T-helper 1 cell (primary cell): ENCODE data around the gene PIP5K1C.
"Not testable (repeated sequence)": the region's sequence is repeated elsewhere in the genome, so short reads cannot be mapped to it uniquely, and the experiment has no call there.

Experiments
- DNase-seq, 5 donors: peaks; one replicate each; pipeline ENCODE4 v3.0.0-alpha.2; 2012 to 2020

The PIP5K1C gene

DNA sequence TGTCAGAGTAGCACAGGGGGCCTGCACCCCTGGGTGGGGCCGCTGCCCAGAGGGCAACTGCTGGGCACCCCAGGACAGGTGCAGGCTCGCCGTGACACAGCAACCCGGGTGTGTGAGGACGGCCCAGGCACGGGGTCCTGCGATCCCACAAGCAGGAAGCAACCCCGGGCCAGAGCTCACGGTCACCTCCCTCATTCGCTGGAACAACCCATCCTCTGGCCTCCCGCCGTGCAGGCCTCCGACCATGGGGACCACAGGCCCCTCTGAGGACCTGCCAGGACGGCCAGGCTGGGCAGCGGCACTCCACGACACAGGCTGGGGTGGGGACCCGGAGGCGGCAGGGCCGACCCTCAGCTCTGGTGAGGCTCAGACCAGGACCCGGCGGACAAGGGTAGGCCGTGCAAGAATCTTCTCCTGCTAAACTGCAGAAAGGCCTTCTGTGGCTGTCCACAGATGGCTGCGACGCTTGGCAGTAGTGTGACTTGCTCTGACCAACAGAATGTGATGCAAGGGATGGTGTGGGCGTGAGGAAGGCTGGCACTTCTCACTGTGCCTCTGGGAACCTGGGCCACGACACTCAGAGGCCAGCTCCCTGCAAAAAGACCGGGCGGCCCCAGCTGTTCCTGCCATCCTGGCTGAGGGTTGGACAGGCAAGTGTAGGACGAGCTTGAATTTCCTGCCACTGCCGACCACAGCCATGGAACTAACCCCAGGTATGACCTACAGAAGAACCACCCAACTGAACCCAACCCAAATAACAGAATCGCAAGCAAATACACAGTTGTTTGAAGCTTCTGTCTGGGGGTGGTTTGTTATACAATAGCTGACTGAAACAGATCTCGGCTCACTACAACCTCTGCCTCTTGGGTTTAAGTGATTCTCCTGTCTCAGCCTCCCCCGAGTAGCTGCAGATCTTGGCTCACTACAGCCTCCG lies 26.5 kb downstream of the PIP5K1C start:
- DNase-seq: no peak

DNA sequence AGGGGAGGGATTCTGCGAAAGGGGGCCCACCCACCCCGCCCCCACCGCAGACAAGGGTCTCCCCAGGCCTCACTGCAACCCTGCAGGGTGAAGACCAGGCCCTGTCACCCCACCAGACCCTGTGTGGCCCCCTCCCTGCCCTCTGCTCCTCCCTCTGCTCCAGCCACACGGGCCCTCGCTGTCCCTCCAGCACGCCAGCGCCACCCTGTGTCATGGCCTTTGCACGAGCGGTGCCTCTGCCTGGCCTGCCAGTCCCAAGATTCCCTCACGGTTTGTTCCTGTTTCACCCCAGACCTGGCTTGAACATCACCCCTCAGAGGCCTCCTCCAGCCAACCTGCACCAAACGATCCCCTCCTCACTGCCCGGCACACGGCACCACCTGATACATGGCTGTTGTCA lies 27.3 kb downstream of the PIP5K1C start:
- DNase-seq: no peak

GRCh38 chr19:3672575-3672948 lies 27.7 kb downstream of the PIP5K1C start:
- DNase-seq: no peak

GRCh38 chr19:3671680-3672574 lies 28.3 kb downstream of the PIP5K1C start:
- peak in 1 of 5 donors; percentile 12 for DNase-seq

DNA sequence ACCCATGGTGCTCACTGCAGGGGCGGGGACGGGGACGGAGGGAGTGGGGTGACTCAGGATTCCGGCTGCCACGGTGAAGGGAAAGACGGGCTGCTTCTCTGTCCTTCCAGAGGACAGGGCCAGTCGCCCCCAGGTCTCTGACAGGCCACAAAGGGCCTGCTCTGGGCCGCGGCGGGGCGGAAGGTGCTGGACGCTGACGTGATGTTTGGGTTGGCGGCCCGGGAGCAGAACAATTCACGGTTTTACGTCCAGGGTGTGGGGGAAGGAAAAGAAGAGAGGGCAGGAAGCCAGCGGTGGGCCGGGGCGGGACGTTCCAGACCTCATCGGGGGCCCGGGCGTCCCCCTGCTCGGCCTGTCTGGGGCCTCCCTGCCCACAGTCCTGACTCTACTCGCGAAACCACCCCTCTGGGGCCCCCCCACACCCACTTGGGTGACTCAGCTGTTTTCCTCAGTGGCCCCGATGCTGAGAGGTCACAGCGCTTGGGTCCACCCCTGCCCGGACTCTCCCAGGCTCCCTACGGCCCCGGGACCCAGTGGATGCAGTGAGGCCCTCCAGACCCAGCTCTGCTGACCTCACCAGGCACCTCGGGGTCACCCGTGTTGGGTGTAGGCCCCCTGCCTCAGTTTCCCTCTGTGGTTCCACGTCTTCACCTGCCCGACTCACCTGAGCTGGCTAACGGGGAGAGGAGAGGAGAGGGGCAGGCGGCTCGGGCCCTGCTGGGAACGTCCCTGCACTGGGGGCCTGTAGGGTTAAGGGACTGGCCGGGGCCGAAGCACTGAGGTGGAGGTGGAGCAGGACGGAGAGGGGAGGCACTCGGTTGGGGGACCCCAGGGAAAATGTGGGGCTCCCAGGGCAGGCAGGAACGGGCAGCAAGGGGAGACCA lies 29.2 kb downstream of the PIP5K1C start:
- DNase-seq: no peak

DNA sequence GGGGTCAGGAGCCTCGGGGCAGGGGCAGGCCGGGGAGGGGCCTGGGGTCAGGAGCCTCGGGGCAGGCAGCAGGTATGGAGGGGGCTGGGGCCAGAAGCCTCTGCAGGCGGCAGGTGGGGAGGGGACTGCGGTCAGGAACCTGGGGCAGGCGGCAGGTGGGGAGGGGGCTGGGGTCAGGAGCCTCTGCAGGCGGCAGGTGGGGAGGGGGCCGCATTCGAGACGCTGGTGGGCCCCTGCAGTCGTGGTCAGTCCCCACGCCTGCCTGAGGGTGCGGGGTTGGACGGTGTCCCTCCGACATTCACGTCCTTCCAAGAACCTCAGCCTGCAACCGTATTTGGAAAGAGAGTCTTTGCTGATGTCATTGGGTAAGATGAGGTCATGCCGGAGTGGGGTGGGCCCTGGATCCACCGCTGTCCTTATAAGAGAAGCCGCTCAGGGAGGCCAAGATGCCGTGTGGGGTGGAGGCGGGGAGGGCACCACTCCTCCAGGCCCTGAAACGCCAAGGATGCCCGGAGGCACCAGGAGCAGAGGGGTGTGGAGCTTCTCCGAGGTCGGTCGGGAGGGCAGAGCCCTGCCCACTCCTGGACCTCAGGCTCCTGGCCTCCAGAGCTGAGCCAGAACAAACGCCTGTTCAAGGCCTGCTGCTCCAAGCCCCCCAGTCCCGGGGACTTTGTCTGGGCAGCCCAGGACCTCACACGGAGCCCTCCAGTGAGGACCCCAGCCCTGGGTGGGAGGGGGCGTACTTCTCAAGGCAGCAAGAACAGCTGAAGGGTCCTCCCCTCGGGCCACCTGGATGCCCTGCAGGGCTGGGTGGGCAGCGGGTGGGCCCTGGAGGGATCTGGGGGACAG lies 30.1 kb downstream of the PIP5K1C start:
- DNase-seq: no peak

DNA sequence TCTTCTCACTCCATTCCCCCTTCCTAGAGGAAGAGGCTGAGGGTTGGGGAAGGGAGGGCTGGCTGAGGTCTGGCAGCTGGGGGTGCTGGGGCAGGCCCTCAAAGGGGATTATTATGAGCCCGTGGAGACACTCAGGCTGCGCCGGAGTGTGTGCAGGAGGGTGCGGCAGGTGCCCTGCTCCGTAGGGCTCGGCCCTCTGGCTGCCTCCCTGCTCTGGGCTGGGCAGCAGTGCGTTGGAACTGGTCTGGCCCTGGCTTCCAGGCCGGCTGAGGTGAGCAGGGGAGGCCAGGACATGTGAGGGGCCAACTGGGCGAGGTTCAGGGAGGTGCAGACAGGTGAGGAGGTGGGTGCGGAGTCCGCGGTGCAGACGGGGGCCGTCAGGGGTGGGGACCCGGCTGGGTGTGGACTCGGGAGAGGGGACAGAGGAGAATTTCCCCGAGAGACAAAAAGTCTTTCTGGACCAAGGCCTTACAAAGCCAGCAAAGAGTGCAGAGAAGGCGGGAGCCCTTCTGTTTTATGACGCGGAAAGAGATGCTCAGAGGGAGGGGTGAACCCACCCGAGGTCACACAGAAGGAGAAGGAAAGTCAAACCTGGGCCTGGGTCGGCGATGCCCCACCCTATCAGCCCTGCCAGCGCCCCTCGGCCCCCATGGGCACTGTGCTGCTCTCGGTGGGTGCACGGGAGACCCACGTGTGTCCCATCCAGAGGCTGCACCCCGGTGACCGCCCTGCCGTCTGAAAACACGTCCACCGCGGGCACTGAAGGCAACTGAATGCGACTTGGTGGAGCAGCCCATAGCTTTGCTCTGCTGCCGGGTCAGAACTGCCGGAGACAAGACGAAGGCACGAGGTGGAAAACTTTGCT lies 31.0 kb downstream of the PIP5K1C start:
- DNase-seq: no peak

- DNase-seq: no peak
Measured at GRCh38 chr19:3668331-3669081, 31.8 kb downstream of the PIP5K1C start.

DNA sequence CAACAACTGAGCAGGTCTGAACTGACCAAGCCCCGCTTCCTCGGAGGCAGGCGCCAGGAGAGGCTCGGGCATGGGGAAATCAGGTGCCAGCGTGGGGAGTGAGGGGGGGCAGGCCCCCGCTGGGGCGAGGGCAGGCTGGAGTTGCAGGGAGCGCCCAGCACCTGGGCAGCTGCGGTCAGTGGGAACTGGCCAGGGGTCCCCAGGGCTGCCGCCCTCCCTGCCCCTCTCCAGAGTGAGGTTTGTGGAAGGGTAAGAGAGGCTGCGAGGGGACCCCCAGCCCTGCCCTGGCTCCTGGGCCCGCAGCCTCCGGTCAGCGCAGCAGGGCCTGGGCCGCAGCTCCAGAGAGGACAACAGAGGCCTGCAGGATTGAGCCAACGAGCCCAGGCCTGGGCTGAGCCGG lies 32.5 kb downstream of the PIP5K1C start:
- DNase-seq: no peak

- DNase-seq: no peak
Measured at GRCh38 chr19:3667037-3667638, 33.1 kb downstream of the PIP5K1C start.

DNA sequence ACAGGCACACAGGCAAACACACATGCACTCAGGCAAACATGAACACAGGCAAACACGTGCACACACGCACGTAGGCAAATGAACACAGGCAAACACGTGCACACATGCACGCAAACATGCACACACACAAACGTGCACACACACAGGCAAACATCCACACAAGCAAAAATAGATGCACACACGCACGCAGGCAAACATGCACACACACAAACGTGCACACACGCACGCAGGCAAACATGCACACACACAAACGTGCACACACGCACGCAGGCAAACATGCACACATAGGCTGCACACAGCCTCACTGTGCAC lies 33.8 kb downstream of the PIP5K1C start:
- not testable (repeated sequence) for DNase-seq

DNA sequence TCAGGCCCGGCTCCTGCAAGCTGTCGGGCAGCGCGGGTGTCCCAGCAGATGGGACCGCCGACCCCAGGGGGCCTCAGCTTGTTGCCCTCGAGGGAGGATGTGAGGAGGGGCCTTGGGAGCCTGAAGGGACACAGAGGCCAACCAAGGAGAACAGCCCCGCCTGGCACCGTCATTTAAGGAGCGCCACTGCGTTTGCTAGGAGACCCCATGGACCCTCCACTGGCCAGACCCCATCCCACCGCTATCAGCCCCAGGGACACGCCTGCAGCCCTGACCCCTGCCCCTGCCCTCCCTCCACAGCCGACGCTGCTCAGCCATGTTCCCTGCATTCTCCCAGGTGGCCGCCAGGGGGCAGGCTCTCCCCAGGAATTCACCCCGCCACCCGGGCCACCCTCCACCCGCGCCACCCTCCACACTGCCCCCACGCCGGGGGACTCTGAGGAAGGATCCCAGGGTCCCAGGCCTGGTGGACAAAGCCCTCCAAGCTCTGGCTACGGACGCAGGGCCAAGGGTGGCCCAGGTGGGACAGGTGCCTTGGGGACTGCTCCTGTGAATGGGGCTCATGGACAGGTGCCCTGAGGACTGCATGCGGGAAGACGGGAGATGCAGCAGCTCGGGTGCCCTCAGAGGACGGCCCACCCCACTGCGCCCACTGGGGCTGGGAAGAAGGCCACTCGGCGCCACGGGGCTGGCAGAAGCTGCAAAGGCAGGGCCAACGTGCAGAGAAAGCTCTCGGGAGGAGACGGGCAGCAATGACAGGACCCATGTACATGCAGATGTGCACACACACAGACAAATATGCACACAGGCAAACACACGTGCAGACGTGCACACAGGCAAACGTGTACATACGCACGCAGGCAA lies 34.4 kb downstream of the PIP5K1C start:
- peak; percentile 48 to 77 (median 65) for DNase-seq

GRCh38 chr19:3664879-3665642 lies 35.2 kb downstream of the PIP5K1C start:
- DNase-seq: no peak

DNA sequence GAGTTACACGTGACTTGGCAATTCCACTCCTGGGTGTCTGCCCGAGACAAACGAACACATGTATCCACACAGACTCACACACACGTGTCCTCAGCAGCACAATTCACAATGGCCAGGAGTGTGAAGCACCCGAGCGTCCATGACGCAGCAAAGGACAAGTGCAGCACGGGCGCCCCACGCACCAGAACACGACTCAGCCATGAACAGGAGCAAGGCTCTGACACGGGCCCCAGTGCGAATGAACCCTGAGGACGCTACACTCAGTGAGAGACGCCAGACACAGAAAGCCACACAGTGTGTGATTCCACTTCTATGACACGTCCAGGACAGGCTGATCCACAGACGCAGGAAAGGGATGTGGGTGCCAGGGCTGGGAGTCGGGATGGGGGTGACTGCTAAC lies 36.4 kb downstream of the PIP5K1C start:
- DNase-seq: no peak

- no peak for DNase-seq
Measured at GRCh38 chr19:3661284-3662238, 38.7 kb downstream of the PIP5K1C start.

DNA sequence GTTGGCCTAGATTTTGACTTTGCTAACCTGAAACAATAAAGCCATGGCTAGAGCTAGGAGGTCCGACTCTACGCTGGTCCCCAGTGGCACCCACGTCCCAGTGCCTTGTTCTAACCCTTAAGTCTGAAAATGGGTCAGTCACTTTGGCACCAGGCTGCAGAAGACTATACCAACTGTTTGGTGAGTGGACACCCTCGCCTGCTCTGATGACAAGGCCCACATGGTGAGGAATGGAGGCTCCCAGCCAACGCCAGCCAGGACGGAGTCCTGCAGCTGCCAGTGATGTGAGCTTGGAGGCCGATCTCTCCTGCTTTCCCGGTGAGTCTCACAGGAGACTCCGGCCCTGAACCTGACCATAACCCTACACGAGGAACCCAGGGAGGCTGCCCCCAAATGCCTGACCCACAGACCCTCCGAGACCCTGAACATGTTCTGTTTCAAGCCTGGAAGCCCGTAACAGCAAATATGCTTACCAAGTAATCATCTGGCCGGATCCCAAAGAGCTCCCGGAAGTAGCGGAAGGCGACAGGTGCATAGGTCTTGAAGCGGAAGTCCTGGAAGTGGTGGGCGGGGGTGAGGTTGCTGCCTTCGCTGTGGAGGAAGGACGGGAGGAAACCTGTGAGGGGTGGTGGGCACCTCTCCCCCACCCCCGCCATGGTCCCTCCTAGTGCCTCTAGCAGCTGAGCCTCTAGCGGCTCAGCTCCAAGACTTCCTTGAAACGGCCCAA lies 39.6 kb downstream of the PIP5K1C start:
- DNase-seq: no peak
